GM18520 (cell line): ENCODE measurements around the gene VDAC2.

Source experiments
- ATAC-seq: cut with Tn5 transposase; IDR thresholded peaks from one replicate; pipeline ENCODE4 v1.9.1; 2021; ENCODE audit not compliant: unreplicated experiment

The VDAC2 gene

GRCh38 chr10:75250934-75251333, 40.3 kb downstream of the VDAC2 start:
- ATAC-seq: no peak

- ATAC-seq: no peak
Measured at GRCh38 chr10:75253281-75254220, 43.0 kb downstream of the VDAC2 start.

- no peak for ATAC-seq
Measured at GRCh38 chr10:75254739-75255138, 44.1 kb downstream of the VDAC2 start.

GRCh38 chr10:75260990-75261389, 50.4 kb downstream of the VDAC2 start:
- no peak for ATAC-seq

DNA sequence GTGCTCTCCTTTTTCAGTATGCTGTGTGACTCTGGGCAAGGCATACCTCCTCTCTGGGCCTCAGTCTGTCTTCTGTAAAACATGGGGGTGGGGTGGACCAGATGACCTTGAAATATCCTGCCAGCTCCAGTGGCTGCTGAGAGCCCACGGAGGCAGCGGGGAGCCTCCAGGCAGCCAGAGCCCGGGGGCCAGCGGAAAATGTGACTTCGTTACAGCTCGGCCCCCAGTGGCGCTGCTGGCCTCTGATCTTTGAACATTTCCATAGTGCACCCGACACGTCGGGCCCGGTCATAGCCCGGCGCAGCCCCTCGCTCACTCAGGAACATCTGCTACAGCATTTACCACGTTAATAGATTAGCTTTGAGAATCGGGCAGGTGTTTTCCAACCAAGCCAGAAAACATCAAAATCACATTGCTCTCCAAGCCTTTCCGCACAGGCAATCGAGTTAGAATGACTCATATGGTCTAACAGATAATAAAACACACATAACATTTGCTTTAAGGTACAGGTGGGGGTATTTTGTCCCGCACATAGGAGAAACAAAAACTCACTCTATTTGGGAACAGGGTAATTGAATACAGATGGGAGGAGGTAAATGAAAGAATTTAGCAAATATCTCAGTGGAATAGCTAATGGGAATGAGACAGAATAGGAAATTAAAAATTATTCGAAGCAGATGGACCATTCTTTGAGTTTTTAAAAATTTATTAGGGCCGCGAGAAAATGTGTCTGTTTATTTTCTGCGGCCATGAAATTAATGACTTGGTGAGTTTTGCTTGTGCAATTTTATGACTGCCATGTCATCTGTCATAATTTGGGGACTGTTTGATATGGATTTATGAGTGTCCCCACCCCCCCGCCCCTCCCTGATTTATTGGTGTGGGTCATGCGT, 51.5 kb downstream of the VDAC2 start:
- no peak for ATAC-seq

DNA sequence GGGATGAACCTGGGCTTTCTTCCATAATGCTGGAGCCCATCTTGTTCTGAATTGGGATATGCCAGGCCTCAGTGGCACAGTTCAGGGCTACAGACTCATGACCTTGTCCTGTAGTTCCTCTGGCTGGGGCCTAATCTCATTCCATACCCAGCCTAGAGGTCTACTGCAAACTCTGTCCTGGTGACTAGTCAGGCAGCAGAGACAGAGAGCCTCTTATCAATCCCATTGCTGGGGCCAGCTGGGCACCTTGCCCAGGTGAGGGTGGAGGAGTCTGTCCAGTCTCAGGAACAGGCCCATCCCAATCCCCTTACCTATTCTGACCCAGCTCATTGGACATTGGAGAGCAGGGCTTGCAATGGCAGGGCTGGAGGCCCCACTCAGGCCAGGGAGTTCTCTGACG, 53.2 kb downstream of the VDAC2 start:
- ATAC-seq: no peak

DNA sequence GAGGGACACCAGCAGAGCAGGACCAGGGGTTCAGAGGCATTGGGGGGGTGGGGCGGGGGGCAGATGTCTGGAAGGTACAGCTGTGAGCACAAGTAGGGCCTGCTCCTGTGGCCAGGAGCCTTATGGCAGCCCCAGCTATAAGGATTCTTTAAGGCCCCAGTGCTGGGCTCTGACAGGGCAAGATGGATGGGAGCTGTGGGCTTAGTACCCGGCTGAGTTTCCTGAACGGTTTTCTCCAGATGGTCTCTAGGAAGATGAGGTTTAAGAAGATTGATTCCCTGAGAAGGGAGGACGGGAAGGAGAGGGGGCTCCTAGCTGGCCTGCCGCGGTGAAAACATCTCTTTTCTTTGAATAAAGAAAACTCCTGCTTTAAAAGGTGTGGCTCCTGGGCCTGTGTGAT, 55.3 kb downstream of the VDAC2 start:
- no peak for ATAC-seq

- ATAC-seq: no peak
Measured at GRCh38 chr10:75266945-75267344, 56.3 kb downstream of the VDAC2 start.

GRCh38 chr10:75269605-75270004, 59.0 kb downstream of the VDAC2 start:
- ATAC-seq: no peak

DNA sequence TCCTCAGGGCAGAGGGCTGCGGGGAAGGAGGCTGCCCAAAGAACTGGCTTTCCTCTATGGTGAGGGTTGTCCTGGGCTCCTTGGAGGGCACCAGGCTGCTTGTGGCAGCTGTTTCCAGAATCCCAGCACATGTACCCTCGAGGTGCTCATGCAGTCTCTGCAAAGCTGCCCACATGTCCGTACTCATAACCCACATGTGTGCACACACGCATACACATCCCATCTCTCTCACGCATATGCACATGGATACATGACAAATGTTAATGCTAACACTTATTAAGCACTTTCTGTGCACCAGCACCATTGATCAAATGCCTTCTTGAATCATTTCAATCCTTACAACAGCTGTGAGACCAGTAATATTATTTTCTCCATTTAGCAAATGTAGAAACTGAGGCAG, 61.5 kb downstream of the VDAC2 start:
- no peak for ATAC-seq

DNA sequence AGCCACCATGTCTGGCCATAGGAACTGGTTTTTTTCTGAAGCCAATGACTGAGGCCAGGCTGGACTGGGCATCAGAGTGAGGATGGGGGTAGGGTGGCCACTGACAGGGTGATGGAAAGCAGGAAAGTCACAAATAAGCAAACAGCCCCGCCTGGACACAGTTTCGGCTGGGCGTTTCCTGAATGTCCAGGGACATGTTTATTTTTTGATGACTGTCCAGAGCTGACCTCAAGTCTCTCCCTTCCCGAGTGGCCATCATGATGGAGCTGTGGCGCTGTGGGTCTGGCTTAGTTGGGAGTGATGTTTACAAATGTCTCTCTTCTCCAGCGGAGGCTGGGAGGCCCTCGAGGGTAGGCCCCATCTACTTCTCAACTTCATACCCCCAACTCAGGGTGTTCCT, 62.3 kb downstream of the VDAC2 start:
- no peak for ATAC-seq

DNA sequence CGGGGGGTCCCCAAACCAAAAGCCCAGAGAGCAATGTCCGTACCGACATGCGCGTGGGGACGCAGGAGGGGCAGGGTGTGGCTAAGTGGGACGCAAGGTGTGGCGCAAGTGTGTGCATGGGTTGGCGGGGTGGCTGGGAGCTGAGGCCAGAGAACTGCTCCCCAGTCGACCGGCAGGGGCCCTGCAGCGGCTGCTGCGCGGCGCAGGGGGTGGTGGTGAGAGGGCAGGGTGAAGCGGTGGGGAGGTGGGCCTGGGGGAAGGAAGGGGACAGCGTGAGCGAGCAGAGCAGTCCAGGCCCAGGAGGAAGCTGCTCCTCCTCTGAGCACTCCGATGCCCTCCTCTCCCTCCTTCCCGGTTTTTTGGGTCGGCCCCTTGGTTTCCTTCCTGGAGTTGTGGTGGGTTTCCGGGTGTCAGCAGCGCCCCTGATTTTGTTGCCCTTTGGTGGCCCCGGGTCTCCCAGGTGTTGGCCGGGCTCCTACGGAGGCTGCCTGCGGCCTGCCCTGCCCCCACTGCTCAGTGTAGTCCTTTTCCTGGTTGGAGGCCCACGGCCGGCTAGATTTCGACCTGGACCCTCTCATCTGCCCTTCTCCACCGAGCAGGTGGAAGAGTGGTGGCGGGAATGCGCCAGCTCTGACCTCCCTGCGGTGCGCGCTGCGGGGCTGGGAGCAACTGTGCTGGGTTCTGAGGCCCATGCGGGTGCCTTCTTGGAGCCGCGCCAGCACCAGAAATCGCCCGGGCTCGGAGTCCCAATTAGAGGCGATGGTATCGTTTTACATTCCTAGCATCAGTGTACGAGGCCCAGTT, 65.7 kb downstream of the VDAC2 start:
- ATAC-seq: no peak

GRCh38 chr10:75280236-75280635, 69.6 kb downstream of the VDAC2 start:
- no peak for ATAC-seq
